GM12878 (cell line): ENCODE measurements around the gene THAP5. TPM values are rescaled to one million over a fixed set of nuclear protein-coding genes. Genes with fewer than 3 reads are reported as not detected.

Experiments used
- CREB1 ChIP-seq: IDR thresholded peaks from 2 replicates; pipeline ENCODE4 v1.6.1; 2012; ENCODE audit warnings: low read depth, mild to moderate bottlenecking, inconsistent platforms
- EP300 ChIP-seq, 2 experiments: fragments of 150-350 bp in 1 of 2; IDR thresholded peaks; 2 replicates each; pipeline ENCODE4 v1.6.1; 2011 to 2012; ENCODE audit warnings: low read depth in 2 of 2, low read length in 2 of 2, borderline replicate concordance in 1 of 2, improper control_type of control experiment in 1 of 2, inconsistent platforms in 1 of 2; ENCODE audit not compliant: control insufficient read depth in 1 of 2
- FOXM1 ChIP-seq: IDR thresholded peaks from 2 replicates; pipeline ENCODE4 v1.6.1; 2012; ENCODE audit warnings: low read depth, mild to moderate bottlenecking, inconsistent platforms, low read length, moderate library complexity
- KAT2A ChIP-seq: conservative IDR thresholded peaks from 2 replicates; pipeline ENCODE4 v1.6.1; 2011; ENCODE audit warnings: low read depth, low read length; ENCODE audit not compliant: control insufficient read depth
- MEF2B ChIP-seq: fragments of 450-650 bp; IDR thresholded peaks from 2 replicates; pipeline ENCODE4 v1.6.1; 2018; ENCODE audit warnings: mild to moderate bottlenecking, moderate library complexity; ENCODE audit not compliant: partially characterized antibody, poor library complexity, severe bottlenecking
- NFIC ChIP-seq: IDR thresholded peaks from 2 replicates; pipeline ENCODE4 v1.6.1; 2012; ENCODE audit warnings: low read depth, mild to moderate bottlenecking, inconsistent platforms, low read length, moderate library complexity
- NR2C2 ChIP-seq: IDR thresholded peaks from 2 replicates; pipeline ENCODE4 v1.6.1; 2011; ENCODE audit warnings: borderline replicate concordance, low read depth; ENCODE audit not compliant: control insufficient read depth, insufficient read length
- NRF1 ChIP-seq: conservative IDR thresholded peaks from 2 replicates; pipeline ENCODE4 v1.6.1; 2011; ENCODE audit warnings: mild to moderate bottlenecking, low read depth, low read length, improper control_type of control experiment
- POLR2AphosphoS5 ChIP-seq: IDR thresholded peaks from 2 replicates; pipeline ENCODE4 v1.6.1; 2011; ENCODE audit warnings: mild to moderate bottlenecking, low read length, inconsistent platforms
- RAD21 ChIP-seq: IDR thresholded peaks from 2 replicates; pipeline ENCODE4 v1.6.1; 2011; ENCODE audit warnings: mild to moderate bottlenecking, low read depth, low read length, moderate library complexity; ENCODE audit not compliant: insufficient read depth
- RAD51 ChIP-seq: fragments of 450-650 bp; IDR thresholded peaks from 2 replicates; pipeline ENCODE4 v1.6.1; 2016; ENCODE audit warnings: moderate library complexity, mild to moderate bottlenecking, inconsistent platforms
- SPI1 ChIP-seq: IDR thresholded peaks from 2 replicates; pipeline ENCODE4 v1.6.1; 2011; ENCODE audit warnings: low read depth, mild to moderate bottlenecking, low read length, moderate library complexity, borderline replicate concordance; ENCODE audit not compliant: insufficient read depth
- SUZ12 ChIP-seq: fragments of 200-600 bp; sonication (generic); IDR thresholded peaks from one replicate; pipeline ENCODE4 v1.6.1; 2018; ENCODE audit warnings: antibody characterized with exemption, mild to moderate bottlenecking; ENCODE audit not compliant: unreplicated experiment
- TBL1XR1 ChIP-seq: IDR thresholded peaks from 2 replicates; pipeline ENCODE4 v1.6.1; 2012; ENCODE audit warnings: low read depth, low read length, improper control_type of control experiment
- YY1 ChIP-seq: IDR thresholded peaks from 2 replicates; pipeline ENCODE4 v1.6.1; 2011; ENCODE audit warnings: low read depth, mild to moderate bottlenecking, low read length
- ZNF622 ChIP-seq: fragments of 450-650 bp; IDR thresholded peaks from 2 replicates; pipeline ENCODE4 v1.6.1; 2017; ENCODE audit warnings: mild to moderate bottlenecking, inconsistent platforms
- polyA plus RNA-seq, 11 experiments: library from polyadenylated mRNA; depleted of rRNA in 4 of 11; unstranded in 6 of 11; stranded (reverse) in 5 of 11; fragments of >200 nt; fragmentation: Nextera tagmentation in 4 of 11; fragmentation: Illumina TruSeq in 1 of 11; extraction: Ambion mirVana in 4 of 11; extraction: Trizol in 1 of 11; gene quantifications; 1 replicate in 1 of 11; 2 replicates in 10 of 11; pipeline versions ENCODE4 v1.2.1 to v1.2.3, GENCODE V29; 2011 to 2016; ENCODE audit warnings: inconsistent platforms in 2 of 11, missing spikeins in 2 of 11, low read depth in 1 of 11
- total RNA-seq, 4 experiments: library from RNA; depleted of rRNA in 3 of 4; stranded (reverse); fragments of >200 nt in 3 of 4; fragmentation: Illumina TruSeq in 1 of 4; extraction: Trizol in 1 of 4; gene quantifications; 2 replicates each; pipeline versions ENCODE4 v1.2.1 to v1.2.3, GENCODE V29; 2013 to 2021
- TF ChIP-seq, protein P1 (sequence below): IDR thresholded peaks from 2 replicates; pipeline ENCODE4 v1.6.1; 2011; ENCODE audit warnings: low read depth, mild to moderate bottlenecking, low read length, moderate library complexity, borderline replicate concordance; ENCODE audit errors: extremely low read depth
- TF ChIP-seq, protein P2 (sequence below): IDR thresholded peaks from 2 replicates; pipeline ENCODE4 v1.6.1; 2011; ENCODE audit warnings: borderline replicate concordance, low read depth, mild to moderate bottlenecking, moderate library complexity, mixed read lengths, low read length; ENCODE audit not compliant: insufficient read depth; ENCODE audit errors: extremely low read length
- TF ChIP-seq, protein P3 (sequence below): IDR thresholded peaks from 2 replicates; pipeline ENCODE4 v1.6.1; 2011; ENCODE audit warnings: low read depth, low read length, improper control_type of control experiment, borderline replicate concordance
- TF ChIP-seq, protein P4 (sequence below): fragments of 450-650 bp; formaldehyde crosslinking; IDR thresholded peaks from 2 replicates; pipeline ENCODE4 v1.5.0; 2022; ENCODE audit warnings: mild to moderate bottlenecking, missing genetic modification characterization
- TF ChIP-seq, protein P5 (sequence below): fragments of 450-650 bp; IDR thresholded peaks from 2 replicates; pipeline ENCODE4 v1.6.1; 2017; ENCODE audit warnings: mild to moderate bottlenecking, low read depth, inconsistent platforms; ENCODE audit not compliant: poor library complexity, severe bottlenecking

The THAP5 gene
- total and polyA plus RNA-seq, 10 of the 15 experiments (the other 5 are each of a cell fraction or from before 2014, with no cell fraction given) = 13.0 to 47.7 (median 24.2) TPM

DNA sequence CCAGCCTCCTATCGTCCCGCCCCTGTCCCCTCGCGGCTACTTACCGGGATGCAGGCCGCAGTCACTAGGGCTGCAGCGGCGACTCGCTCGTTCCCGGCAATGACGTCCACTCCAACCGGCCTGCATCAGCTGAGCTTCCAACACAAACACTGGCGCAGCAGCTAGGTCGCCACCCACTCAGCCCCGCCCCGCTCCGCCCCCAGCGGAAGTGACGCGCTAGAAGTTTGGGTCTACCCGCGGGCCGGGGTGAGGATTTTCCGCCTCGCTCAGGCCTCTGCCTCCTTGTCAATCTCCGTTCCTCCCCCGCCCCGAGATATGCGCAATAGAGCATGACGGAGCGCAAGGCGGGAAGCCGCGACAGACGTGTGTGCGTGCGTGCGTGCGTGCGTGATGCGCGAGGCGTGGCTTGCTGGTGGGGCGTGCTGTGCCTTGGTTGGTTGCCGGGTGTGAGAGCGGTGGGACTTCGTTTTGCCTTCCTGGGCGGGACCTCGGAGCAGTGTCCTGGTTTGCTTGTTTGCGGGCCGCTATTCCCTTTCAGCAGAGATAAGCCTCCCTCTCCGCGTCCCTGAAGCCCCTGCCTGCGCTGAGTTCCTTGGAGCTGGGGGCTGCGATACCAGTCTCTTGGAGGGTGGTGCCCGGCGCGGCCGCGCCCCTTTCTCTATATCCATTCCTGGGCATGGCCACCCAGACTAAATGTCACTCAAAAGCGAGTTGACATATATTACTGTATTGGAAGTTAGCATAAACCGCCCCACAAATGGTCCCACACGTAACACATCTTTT is 43.3 kb downstream of the THAP5 start, which contains the start of gene PNPLA8 (continued):
- TF ChIP-seq, protein P1, sequence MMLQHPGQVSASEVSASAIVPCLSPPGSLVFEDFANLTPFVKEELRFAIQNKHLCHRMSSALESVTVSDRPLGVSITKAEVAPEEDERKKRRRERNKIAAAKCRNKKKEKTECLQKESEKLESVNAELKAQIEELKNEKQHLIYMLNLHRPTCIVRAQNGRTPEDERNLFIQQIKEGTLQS = no peak
- TF ChIP-seq NRF1 = peak; percentile 52
- TF ChIP-seq YY1 = peak; percentile 57
- TF ChIP-seq TBL1XR1 = peak; percentile 69
- no peak for TF ChIP-seq ZNF622
- TF ChIP-seq, protein P2, sequence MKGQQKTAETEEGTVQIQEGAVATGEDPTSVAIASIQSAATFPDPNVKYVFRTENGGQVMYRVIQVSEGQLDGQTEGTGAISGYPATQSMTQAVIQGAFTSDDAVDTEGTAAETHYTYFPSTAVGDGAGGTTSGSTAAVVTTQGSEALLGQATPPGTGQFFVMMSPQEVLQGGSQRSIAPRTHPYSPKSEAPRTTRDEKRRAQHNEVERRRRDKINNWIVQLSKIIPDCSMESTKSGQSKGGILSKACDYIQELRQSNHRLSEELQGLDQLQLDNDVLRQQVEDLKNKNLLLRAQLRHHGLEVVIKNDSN = no peak
- TF ChIP-seq RAD21 = no peak
- TF ChIP-seq SPI1 = peak; percentile 39; the same call in 1 of the 2 replicates
- TF ChIP-seq SUZ12 = no peak
- no peak for TF ChIP-seq NFIC
- TF ChIP-seq FOXM1 = no peak
- TF ChIP-seq EP300 (IDR thresholded peaks at IDR 0.05; ENCODE audit: borderline replicate concordance in 1 of 2, control insufficient read depth in 1 of 2, low read depth in 2 of 2, low read length in 2 of 2) = no peak; a peak in 2 of 4 replicates
- TF ChIP-seq CREB1 = peak; percentile 96
- no peak for TF ChIP-seq NR2C2
- TF ChIP-seq KAT2A = no peak
- TF ChIP-seq RAD51 = no peak
- TF ChIP-seq POLR2AphosphoS5 = peak; percentile 86
- TF ChIP-seq, protein P3, sequence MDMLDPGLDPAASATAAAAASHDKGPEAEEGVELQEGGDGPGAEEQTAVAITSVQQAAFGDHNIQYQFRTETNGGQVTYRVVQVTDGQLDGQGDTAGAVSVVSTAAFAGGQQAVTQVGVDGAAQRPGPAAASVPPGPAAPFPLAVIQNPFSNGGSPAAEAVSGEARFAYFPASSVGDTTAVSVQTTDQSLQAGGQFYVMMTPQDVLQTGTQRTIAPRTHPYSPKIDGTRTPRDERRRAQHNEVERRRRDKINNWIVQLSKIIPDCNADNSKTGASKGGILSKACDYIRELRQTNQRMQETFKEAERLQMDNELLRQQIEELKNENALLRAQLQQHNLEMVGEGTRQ = no peak
- TF ChIP-seq, protein P4, sequence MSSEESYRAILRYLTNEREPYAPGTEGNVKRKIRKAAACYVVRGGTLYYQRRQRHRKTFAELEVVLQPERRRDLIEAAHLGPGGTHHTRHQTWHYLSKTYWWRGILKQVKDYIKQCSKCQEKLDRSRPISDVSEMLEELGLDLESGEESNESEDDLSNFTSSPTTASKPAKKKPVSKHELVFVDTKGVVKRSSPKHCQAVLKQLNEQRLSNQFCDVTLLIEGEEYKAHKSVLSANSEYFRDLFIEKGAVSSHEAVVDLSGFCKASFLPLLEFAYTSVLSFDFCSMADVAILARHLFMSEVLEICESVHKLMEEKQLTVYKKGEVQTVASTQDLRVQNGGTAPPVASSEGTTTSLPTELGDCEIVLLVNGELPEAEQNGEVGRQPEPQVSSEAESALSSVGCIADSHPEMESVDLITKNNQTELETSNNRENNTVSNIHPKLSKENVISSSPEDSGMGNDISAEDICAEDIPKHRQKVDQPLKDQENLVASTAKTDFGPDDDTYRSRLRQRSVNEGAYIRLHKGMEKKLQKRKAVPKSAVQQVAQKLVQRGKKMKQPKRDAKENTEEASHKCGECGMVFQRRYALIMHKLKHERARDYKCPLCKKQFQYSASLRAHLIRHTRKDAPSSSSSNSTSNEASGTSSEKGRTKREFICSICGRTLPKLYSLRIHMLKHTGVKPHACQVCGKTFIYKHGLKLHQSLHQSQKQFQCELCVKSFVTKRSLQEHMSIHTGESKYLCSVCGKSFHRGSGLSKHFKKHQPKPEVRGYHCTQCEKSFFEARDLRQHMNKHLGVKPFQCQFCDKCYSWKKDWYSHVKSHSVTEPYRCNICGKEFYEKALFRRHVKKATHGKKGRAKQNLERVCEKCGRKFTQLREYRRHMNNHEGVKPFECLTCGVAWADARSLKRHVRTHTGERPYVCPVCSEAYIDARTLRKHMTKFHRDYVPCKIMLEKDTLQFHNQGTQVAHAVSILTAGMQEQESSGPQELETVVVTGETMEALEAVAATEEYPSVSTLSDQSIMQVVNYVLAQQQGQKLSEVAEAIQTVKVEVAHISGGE (CRISPR knock-in tag) = no peak
- TF ChIP-seq, protein P5, sequence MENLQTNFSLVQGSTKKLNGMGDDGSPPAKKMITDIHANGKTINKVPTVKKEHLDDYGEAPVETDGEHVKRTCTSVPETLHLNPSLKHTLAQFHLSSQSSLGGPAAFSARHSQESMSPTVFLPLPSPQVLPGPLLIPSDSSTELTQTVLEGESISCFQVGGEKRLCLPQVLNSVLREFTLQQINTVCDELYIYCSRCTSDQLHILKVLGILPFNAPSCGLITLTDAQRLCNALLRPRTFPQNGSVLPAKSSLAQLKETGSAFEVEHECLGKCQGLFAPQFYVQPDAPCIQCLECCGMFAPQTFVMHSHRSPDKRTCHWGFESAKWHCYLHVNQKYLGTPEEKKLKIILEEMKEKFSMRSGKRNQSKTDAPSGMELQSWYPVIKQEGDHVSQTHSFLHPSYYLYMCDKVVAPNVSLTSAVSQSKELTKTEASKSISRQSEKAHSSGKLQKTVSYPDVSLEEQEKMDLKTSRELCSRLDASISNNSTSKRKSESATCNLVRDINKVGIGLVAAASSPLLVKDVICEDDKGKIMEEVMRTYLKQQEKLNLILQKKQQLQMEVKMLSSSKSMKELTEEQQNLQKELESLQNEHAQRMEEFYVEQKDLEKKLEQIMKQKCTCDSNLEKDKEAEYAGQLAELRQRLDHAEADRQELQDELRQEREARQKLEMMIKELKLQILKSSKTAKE = peak; percentile 3
- peak; percentile 18 for TF ChIP-seq MEF2B
